GM19395 (cell line): Measurements from ENCODE around the gene POLDIP2.

Experiments used
- ATAC-seq: cut with Tn5 transposase; IDR thresholded peaks from one replicate; pipeline ENCODE4 v1.9.1; 2021; ENCODE audit warnings: mild to moderate bottlenecking, moderate library complexity; ENCODE audit not compliant: unreplicated experiment

POLDIP2 gene

DNA sequence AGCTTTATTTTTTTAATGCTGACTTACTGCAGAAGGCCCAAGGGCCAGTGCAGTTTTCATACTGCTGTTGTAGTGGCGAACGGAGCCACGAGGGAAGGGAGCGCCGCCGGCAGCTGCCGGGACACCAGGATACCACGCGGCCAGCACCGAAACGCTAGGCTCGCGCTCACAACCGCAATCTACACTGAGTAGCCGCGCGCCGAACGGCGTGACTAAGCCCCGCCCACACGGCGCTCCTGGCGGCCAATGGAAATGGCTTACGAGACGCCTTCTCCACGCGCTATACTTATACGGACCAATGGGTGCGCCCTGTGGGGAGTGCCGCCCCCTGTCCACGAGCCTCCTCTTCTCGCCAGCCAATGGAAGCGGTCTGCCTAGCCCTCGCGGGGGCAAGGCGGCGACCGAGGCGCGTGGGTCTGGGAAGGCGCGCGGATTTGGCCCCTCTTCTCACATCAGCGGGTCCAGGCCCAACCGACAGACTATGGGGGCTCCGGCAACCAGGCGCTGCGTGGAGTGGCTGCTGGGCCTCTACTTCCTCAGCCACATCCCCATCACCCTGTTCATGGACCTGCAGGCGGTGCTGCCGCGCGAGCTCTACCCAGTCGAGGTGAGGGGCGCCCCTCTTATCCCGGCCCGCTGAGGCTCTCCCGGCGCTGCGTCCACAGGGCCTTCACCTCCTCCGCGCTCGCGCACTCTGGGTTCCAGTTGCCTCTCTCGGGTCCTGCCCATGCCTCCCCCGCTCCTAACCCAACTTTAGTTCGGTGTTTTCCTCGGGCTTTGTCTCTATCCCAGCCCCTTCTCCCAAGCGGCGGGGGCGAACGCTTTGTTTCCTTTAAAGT lies 38.3 kb downstream of the POLDIP2 start, which contains the start of gene TMEM97:
Gene TMEM97, plus strand, starts transcription at position 442 of the 839 bp plus-strand sequence. Its CDS starts 40 bp downstream, at position 482.
- ATAC-seq, result peak; percentile 90

DNA sequence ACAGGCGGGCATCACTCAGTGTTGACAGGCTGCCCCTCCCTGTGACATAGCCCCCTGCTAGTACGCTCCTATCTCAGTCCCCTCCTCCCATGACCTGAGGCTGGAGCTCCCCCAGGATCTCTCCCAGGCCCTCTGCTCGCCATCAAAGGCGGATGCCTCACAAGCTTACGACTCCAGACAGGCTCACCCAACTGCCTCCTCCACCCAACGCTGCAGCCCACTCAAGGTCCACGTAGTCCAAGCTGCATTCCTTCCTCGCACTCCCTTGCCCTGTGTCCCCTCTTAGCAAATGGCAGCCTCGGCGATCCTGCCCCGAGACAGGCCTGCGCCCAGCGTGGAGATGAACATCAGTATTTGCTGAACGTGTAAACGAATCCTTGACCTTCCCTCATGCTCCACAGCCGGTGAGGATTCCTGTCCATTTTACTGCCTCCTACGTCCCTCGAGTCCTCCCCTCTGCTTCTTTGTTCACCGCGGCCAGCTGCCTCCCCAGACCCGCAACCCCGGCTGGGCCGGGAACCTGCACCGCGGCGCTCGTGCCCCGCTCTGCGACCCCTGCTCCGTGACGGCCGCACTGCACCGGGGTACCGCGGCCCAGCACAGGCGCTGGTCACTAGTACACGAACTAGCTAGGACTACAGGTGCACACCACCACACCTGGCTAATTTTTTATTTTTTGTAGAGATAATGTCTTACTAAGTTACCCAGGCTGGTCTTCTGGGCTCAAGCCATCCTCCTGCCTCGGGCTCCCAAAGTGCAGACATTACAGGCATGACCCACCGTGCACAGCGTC lies 39.2 kb downstream of the POLDIP2 start:
- ATAC-seq, result peak; percentile 12

DNA sequence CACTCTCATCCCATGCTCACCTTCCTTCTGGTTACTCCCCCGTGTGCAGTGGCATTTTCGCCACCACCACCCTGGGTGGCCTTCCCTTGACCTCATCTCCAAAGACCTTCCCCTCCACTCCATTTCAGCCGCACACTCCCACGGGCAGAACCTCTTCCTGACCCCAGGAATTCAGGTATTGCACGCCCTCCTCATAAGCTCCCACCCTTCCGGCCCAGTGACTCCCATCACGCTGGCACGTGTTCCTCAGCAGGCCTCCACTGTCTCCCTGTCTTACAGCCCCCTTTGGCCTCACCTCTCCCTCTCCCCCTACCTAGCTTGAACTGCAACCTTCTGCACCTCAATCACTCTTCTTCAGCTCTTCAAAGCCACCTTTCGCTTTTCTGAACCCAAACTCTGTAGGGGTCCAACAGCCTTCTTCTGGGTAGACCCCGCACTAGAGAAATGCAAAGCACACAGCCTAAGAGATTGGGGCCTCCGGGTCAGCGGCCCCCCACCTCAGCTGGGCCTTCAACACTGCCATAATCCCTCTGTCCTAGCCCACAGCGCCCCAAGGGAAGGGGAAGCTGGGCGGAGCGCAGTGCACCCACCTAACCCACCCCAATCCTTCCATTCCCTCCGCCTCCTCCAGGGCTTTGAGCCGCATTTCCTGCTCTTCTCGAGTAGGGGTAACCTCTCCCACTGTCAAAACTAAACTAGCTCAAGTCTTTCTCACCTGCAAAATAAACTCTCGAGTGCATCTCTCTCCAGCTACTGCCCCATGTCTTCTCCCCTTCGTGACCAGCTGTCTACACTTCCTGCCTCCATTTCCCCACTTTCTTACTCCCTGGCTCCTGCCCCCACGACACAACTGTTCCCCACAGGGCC lies 40.0 kb downstream of the POLDIP2 start:
- no peak for ATAC-seq

- no peak for ATAC-seq
Measured at GRCh38 chr17:28315846-28316705, 41.3 kb downstream of the POLDIP2 start.

DNA sequence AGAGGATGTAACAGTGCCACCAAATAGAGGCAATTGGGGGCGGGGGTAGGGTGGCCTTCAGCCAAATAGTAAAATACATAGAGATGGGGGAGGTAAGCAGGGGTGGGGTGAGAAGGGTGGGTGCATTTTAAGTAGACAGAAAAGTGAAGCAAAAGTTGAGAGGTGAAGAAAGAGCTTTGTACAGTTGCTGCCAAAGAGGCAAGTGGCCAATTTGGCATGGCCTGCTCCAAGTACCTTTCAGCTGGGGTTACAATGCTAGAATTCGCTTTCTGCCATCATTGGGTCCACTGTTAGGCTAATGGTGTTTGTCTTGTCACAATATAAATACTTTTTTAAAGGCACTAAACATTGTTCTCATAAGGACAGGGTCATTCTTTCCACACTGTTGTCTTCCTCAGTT lies 43.5 kb downstream of the POLDIP2 start:
- ATAC-seq, result no peak

DNA sequence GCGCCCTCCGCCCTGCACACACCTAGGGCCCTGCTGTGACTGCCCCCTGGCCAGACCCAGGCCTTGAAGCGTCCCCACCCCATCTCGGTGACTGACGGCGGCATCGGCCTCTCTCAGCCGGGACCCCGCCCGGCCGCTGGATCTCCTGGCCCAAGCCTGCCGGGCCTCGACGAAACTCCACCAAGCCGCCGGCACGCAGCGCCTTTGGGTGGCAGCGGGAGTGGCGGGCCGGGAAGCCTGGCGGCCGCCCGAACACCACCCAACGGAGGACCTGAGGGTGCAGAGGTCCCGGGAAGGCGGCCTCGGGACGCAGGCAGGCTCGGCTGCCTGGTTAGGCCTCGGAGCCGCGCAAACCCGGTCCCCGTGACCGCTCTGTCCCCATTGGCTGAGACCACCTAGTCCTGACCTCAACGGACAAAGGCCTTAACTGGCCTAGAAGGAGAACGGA lies 50.3 kb downstream of the POLDIP2 start:
- ATAC-seq, result no peak

DNA sequence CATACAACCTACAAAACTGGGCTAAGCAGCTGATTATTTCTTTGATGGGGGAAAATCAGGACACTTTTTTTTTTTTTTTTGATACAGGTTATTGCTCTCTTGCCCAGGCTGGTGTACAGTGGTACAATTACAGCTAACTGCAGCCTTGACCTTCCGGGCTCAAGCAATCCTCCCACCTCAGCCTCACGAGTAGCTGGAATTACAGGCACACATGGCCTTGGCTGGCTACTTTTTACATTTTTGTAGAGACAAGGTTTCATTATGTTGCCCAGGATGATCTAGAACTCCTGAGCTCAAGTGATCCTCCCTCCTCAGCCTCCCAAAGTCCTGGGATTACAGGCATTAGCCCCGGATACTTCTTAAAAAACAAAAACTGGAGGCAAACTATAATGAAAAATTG lies 58.9 kb downstream of the POLDIP2 start:
- ATAC-seq, result no peak
